Measurements from ENCODE around the gene MACIR.

MACIR gene

GRCh38 chr5:103291606-103292005, 33.0 kb downstream of the MACIR start:
- no peak for DNase-seq (ENCODE audit: low read depth)

DNA sequence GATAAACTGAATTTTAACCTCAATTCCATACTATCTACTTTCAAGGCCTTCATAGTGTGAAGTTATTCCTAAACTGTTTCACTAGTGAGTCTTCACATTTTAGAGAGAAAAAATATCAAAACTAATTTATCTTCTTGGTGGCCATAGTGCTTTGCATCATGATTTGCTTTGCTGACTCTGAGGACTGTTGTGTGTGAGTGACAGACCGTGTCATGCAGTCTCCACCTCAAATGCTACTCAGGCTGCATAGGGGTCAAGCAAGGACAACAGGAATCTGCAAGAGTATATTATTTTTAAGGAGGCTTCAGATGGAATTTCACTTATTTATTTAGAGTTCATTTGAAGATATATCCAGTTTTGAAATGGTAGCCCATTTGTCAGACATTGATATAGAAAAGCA, 34.5 kb downstream of the MACIR start:
- no peak for DNase-seq (ENCODE audit: low read depth)

- no peak for DNase-seq (ENCODE audit: low read depth)
Observed at GRCh38 chr5:103293719-103294118, 35.2 kb downstream of the MACIR start.

- DNase-seq (ENCODE audit: low read depth): no peak
Observed at GRCh38 chr5:103294906-103295305, 36.3 kb downstream of the MACIR start.

- DNase-seq (ENCODE audit: low read depth): no peak
Observed at GRCh38 chr5:103295424-103295823, 36.9 kb downstream of the MACIR start.

DNA sequence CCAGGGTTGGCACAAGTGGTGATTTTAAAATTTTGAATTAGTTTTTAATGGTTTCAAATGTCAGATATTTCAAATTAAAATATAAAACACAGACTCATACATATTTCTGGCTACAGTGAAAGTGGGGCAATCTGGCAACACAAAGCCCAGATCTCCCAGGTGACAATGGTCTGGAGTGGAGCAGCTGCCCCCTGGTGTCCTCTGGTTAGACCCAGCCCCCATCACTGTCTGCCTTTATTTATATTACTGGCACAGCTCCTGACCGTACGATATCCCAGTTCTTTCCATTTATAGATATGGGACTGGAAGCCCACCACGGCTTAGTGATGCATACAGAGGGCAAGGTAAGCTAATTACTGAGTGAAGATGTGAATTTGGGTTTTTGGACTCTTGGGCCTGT, 37.3 kb downstream of the MACIR start:
- DNase-seq (ENCODE audit: low read depth): no peak

DNA sequence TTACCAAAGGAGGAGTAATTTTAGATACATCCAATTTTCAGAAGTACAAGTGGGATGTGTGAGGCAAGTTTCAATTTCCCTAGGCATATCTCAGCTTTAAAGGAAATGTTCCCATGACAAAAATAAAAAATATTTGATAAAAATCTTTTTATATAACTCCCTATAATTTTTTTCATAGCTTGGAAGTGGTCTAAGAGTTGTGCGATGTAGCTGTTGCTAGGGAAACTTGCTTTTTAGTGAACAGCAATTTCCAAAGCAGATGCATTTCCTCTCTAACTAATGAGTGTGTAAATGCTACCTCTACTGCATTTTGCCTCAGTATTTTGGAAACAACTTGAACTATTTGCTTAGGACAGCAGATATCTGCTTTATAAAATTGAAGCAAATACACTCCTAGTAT, 39.6 kb downstream of the MACIR start:
- no peak for DNase-seq (ENCODE audit: low read depth)

GRCh38 chr5:103298607-103299188, 40.1 kb downstream of the MACIR start:
- DNase-seq (ENCODE audit: low read depth): no peak

GRCh38 chr5:103305809-103306208, 47.2 kb downstream of the MACIR start:
- DNase-seq (ENCODE audit: low read depth): no peak

DNA sequence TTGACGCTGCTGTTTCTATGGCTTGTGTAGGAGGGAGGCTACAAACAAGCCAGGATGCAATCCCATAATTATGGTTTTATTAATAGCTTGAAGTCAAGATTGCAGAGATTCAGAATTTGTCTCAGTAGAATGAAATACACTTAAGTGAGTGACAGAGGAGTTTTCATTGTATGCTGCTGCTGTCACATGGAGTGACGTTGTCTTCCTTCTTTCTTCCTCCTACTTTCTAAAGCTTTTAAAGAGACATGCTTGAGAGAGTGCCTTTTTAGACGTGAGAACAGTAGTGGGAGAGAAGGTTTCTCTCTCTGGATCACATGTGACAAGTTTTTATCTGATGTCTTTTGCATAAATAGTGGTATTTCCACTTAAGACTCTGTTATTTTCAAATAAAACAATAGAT, 48.9 kb downstream of the MACIR start:
- no peak for DNase-seq (ENCODE audit: low read depth)

GRCh38 chr5:103308774-103309173, 50.2 kb downstream of the MACIR start:
- no peak for DNase-seq (ENCODE audit: low read depth)

DNA sequence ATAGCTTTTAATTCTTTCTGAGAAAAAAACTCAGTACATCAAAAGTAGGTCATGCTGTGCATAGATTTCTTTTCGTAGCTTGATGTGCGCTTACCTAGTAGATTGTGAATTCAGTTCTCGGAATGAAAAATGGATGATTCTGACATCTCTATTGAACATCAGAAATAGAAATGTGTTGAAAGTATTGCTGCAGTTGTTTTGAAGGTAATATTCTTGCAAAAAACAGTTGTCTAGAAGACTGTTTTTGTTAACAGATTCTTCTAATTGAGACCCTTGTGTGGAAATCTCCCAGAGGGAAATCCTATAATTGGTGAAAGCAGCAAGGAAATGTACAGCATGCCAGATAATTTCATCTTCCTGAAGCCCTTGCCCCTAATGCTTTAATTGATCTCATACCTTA, 54.5 kb downstream of the MACIR start:
- DNase-seq (ENCODE audit: low read depth): no peak

- no peak for DNase-seq (ENCODE audit: low read depth)
Observed at GRCh38 chr5:103315455-103315854, 56.9 kb downstream of the MACIR start.

GRCh38 chr5:103327451-103327850, 68.9 kb downstream of the MACIR start:
- no peak for DNase-seq (ENCODE audit: low read depth)

DNA sequence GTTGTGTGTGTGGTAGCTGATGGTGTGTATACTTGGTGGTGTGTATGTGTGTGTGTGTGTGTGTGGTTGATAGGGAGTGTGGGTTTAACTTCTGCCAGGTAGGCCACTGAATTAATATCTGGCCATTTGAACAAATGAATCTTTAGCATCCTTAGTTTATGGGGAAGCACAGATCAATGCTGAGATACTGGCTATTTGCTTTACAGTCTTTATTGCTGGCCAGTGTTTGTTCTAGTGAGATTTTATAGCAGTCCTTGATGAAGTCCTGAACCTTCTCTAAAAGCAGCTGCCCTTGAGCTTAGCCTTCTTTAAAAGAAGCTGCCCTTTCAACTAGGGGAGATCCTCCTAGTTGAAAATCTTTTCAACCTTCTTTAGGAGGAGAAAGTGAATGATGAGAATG, 69.3 kb downstream of the MACIR start:
- DNase-seq (ENCODE audit: low read depth): no peak

Measured in fibroblast of gingiva (primary cell).